HEK293 (cell line): ENCODE results near the gene FAM200C.

ENCODE experiments used
- CTCF ChIA-PET: fragments of 350-600 bp; formaldehyde crosslinking; extraction: SDS; loops from one replicate; lab custom pipeline; 2021; ENCODE audit warnings: antibody characterized with exemption; lab: Yijun Ruan, JAX
- POLR2A ChIA-PET: fragments of 300-600 bp; formaldehyde crosslinking; extraction: SDS; loops from one replicate; lab custom pipeline; 2020; ENCODE audit warnings: antibody characterized with exemption, inconsistent platforms; lab: Yijun Ruan, JAX
- H3K27ac ChIP-seq: fragments of 200-500 bp; sonication (Bioruptor generic); 2 replicates; pipeline ENCODE4 v1.5.1; 2014; ENCODE audit warnings: low read depth, low read length, control low read depth, inconsistent platforms; ENCODE audit errors: extremely low read depth
- H3K36me3 ChIP-seq, 2 experiments: fragments of 200-500 bp in 1 of 2; sonication (Bioruptor generic) in 1 of 2; 1 replicate in 1 of 2; 2 replicates in 1 of 2; pipeline ENCODE4 v1.5.1; 2014 to 2017; ENCODE audit warnings: inconsistent platforms in 2 of 2, low read length in 2 of 2; ENCODE audit not compliant: control insufficient read depth in 2 of 2, insufficient read depth in 1 of 2
- H3K4me1 ChIP-seq: fragments of 200-500 bp; sonication (Bioruptor generic); 2 replicates; pipeline ENCODE4 v1.5.1; 2014; ENCODE audit warnings: mild to moderate bottlenecking, low read length, inconsistent platforms; ENCODE audit not compliant: control insufficient read depth, insufficient read depth
- H3K4me3 ChIP-seq: 2 replicates; pipeline ENCODE4 v1.5.1; 2011; ENCODE audit warnings: low read depth, mild to moderate bottlenecking, control low read depth, low read length, moderate library complexity
- H3K9me3 ChIP-seq: fragments of 200-500 bp; sonication (Bioruptor generic); 2 replicates; pipeline ENCODE4 v1.5.1; 2014; ENCODE audit warnings: low read depth, low read length, inconsistent platforms; ENCODE audit not compliant: control insufficient read depth, insufficient read depth
- MZF1 ChIP-seq: fragments of 450-650 bp; formaldehyde crosslinking; IDR thresholded peaks from 2 replicates; pipeline ENCODE4 v1.5.1; 2017; ENCODE audit warnings: missing biosample characterization, missing genetic modification characterization, borderline replicate concordance
- OVOL3 ChIP-seq: fragments of 450-650 bp; formaldehyde crosslinking; IDR thresholded peaks from 2 replicates; pipeline ENCODE4 v1.5.1; 2016; ENCODE audit warnings: missing biosample characterization, missing genetic modification characterization
- PRDM1 ChIP-seq: fragments of 450-650 bp; formaldehyde crosslinking; IDR thresholded peaks from 2 replicates; pipeline ENCODE4; 2016; ENCODE audit warnings: missing biosample characterization, missing genetic modification characterization
- PRDM2 ChIP-seq: fragments of 450-650 bp; formaldehyde crosslinking; IDR thresholded peaks from 2 replicates; pipeline ENCODE4 v1.5.1; 2016; ENCODE audit warnings: missing biosample characterization, missing genetic modification characterization, borderline replicate concordance
- REST ChIP-seq: fragments of 450-650 bp; formaldehyde crosslinking; IDR thresholded peaks from 2 replicates; pipeline ENCODE4 v1.5.1; 2016; ENCODE audit warnings: missing biosample characterization, missing genetic modification characterization
- TCF7L2 ChIP-seq: IDR thresholded peaks from 2 replicates; pipeline ENCODE4 v1.6.1; 2011; ENCODE audit warnings: low read depth, mild to moderate bottlenecking, inconsistent platforms, low read length, moderate library complexity, borderline replicate concordance
- ZBTB44 ChIP-seq: fragments of 450-650 bp; IDR thresholded peaks from 2 replicates; pipeline ENCODE4 v1.5.1; 2018; ENCODE audit warnings: missing biosample characterization, mild to moderate bottlenecking, missing genetic modification characterization
- ZBTB7A ChIP-seq: fragments of 450-650 bp; formaldehyde crosslinking; IDR thresholded peaks from 2 replicates; pipeline ENCODE4 v1.5.1; 2016; ENCODE audit warnings: low read depth, missing biosample characterization, missing genetic modification characterization
- ZFHX2 ChIP-seq: fragments of 450-650 bp; formaldehyde crosslinking; conservative IDR thresholded peaks from 2 replicates; pipeline ENCODE4 v1.5.1; 2016; ENCODE audit warnings: missing biosample characterization, missing genetic modification characterization
- ZFP37 ChIP-seq: fragments of 450-650 bp; formaldehyde crosslinking; IDR thresholded peaks from 2 replicates; pipeline ENCODE4 v1.5.1; 2016; ENCODE audit warnings: missing biosample characterization, missing genetic modification characterization
- ZNF24 ChIP-seq: fragments of 450-650 bp; formaldehyde crosslinking; IDR thresholded peaks from 2 replicates; pipeline ENCODE4 v1.5.1; 2016; ENCODE audit warnings: missing biosample characterization, missing genetic modification characterization
- ZNF473 ChIP-seq: fragments of 450-650 bp; formaldehyde crosslinking; IDR thresholded peaks from 2 replicates; pipeline ENCODE4 v1.5.1; 2017; ENCODE audit warnings: missing biosample characterization, missing genetic modification characterization
- ZNF561 ChIP-seq: fragments of 450-650 bp; IDR thresholded peaks from 2 replicates; pipeline ENCODE4 v1.5.1; 2018; ENCODE audit warnings: missing biosample characterization, missing genetic modification characterization, borderline replicate concordance
- ZNF629 ChIP-seq: fragments of 450-650 bp; formaldehyde crosslinking; IDR thresholded peaks from 2 replicates; pipeline ENCODE4 v1.5.1; 2017; ENCODE audit warnings: missing biosample characterization, missing genetic modification characterization
- ZNF76 ChIP-seq: fragments of 450-650 bp; formaldehyde crosslinking; IDR thresholded peaks from 2 replicates; pipeline ENCODE4; 2016; ENCODE audit warnings: low read depth, missing biosample characterization, missing genetic modification characterization, borderline replicate concordance
- ZNF777 ChIP-seq: fragments of 450-650 bp; formaldehyde crosslinking; IDR thresholded peaks from 2 replicates; pipeline ENCODE4 v1.5.1; 2017; ENCODE audit warnings: missing biosample characterization, missing genetic modification characterization, borderline replicate concordance

FAM200C gene

GRCh38 chr5:160375166-160375565 is 24.7 kb downstream of the FAM200C start (continued):
- TF ChIP-seq ZBTB44 (no peak), PRDM1 (tag by site-specific recombination) (no peak), ZNF561 (tag by site-specific recombination) (no peak), ZNF629 (tag by site-specific recombination) (no peak), PRDM2 (tag by site-specific recombination) (no peak), ZNF76 (no peak)

- TF ChIP-seq TCF7L2 = no peak
- no peak for TF ChIP-seq ZFP37
- TF ChIP-seq REST (tag by site-specific recombination) = no peak
- no peak for TF ChIP-seq ZNF777
- TF ChIP-seq ZFHX2 (tag by site-specific recombination) = no peak
- TF ChIP-seq ZBTB7A (tag by site-specific recombination) = no peak
- TF ChIP-seq ZNF76 = no peak
- no peak for TF ChIP-seq OVOL3 (tag by site-specific recombination)
- no peak for TF ChIP-seq MZF1 (tag by site-specific recombination)
- no peak for TF ChIP-seq ZNF24 (tag by site-specific recombination)
- TF ChIP-seq ZNF473 (tag by site-specific recombination) = no peak
- Histone ChIP-seq H3K4me3 (no peak overlapping the region), H3K9me3 (no peaks in the 10 kb centered on the region), H3K27ac (no peak overlapping the region), H3K36me3 (no peaks in the 10 kb centered on the region), H3K4me1 (no peaks in the 10 kb centered on the region)
- CTCF ChIA-PET = interaction anchor here (0.7 to 1.4 kb wide), 3 partner anchors 26 to 1214 kb away, joined by 3 to 6 read pairs (median 5); no protein-coding TSS in a partner anchor
- POLR2A ChIA-PET = no interaction called here
Measured at GRCh38 chr5:160371294-160371693, 28.6 kb downstream of the FAM200C start.
